Activated gamma-delta T cell (primary cell): ENCODE measurements around the gene DAPK1.

Source experiments
- DNase-seq: peaks from one replicate; lab custom pipeline; 2025; lab: John Stamatoyannopoulos, UW

Gene DAPK1

GRCh38 chr9:87569518-87569917, 71.9 kb downstream of the DAPK1 start:
- no peak for DNase-seq

- DNase-seq = no peak
These were observed 72.6 kb downstream of the DAPK1 start for GRCh38 chr9:87570000-87570908.

- no peak for DNase-seq
These were observed 75.1 kb downstream of the DAPK1 start for GRCh38 chr9:87572719-87573118.

- no peak for DNase-seq
These were observed 76.2 kb downstream of the DAPK1 start for GRCh38 chr9:87573841-87574342.

GRCh38 chr9:87577746-87578145, 80.1 kb downstream of the DAPK1 start:
- DNase-seq = no peak

- no peak for DNase-seq
These were observed 81.0 kb downstream of the DAPK1 start for GRCh38 chr9:87578625-87579024.

GRCh38 chr9:87579781-87580541, 82.3 kb downstream of the DAPK1 start:
- no peak for DNase-seq

GRCh38 chr9:87580941-87581438, 83.3 kb downstream of the DAPK1 start:
- no peak for DNase-seq

- DNase-seq = no peak
These were observed 83.8 kb downstream of the DAPK1 start for GRCh38 chr9:87581513-87581912.

GRCh38 chr9:87581949-87582637, 84.4 kb downstream of the DAPK1 start:
- DNase-seq = no peak

- no peak for DNase-seq
These were observed 86.7 kb downstream of the DAPK1 start for GRCh38 chr9:87584326-87584725.

GRCh38 chr9:87585123-87585855, 87.6 kb downstream of the DAPK1 start:
- DNase-seq = no peak

GRCh38 chr9:87586731-87587355, 89.2 kb downstream of the DAPK1 start:
- DNase-seq = no peak

- DNase-seq = no peak
These were observed 89.7 kb downstream of the DAPK1 start for GRCh38 chr9:87587356-87587745.

- DNase-seq = no peak
These were observed 90.2 kb downstream of the DAPK1 start for GRCh38 chr9:87587864-87588263.

- no peak for DNase-seq
These were observed 90.7 kb downstream of the DAPK1 start for GRCh38 chr9:87588339-87588738.

GRCh38 chr9:87590996-87591395, 93.3 kb downstream of the DAPK1 start:
- no peak for DNase-seq

- DNase-seq = no peak
These were observed 95.1 kb downstream of the DAPK1 start for GRCh38 chr9:87592554-87593358.

- DNase-seq = no peak
These were observed 95.8 kb downstream of the DAPK1 start for GRCh38 chr9:87593359-87593980.

- no peak for DNase-seq
These were observed 96.5 kb downstream of the DAPK1 start for GRCh38 chr9:87594194-87594593.
